A549 (cell line): ENCODE measurements around the gene ARFGEF3. TPM values are rescaled to one million over a fixed set of nuclear protein-coding genes. Genes with fewer than 3 reads are reported as not detected.
A peak's percentile ranks its signal among the peaks of the same experiment; 100 is the strongest.

Source experiments
- ATAC-seq, 2 experiments: fragments of 200-7000 bp in 1 of 2; fragments of >200 bp in 1 of 2; cut with Nextera tagmentation in 1 of 2; cut with Tn5 transposase in 1 of 2; 3 replicates each; pipeline versions ENCODE4 v1.8.0 to v1.9.1; 2018 to 2020; ENCODE audit warnings: mild to moderate bottlenecking in 1 of 2, moderate library complexity in 1 of 2
- CTCF ChIA-PET: fragments of 300-600 bp; sonication (Branson Sonifier 250); formaldehyde crosslinking; extraction: SDS; loops from one replicate; lab custom pipeline; 2021; ENCODE audit warnings: antibody characterized with exemption, inconsistent platforms; lab: Yijun Ruan, JAX
- POLR2A ChIA-PET: fragments of 350-600 bp; formaldehyde crosslinking; extraction: SDS; loops from one replicate; lab custom pipeline; 2021; ENCODE audit warnings: antibody characterized with exemption, inconsistent platforms; lab: Yijun Ruan, JAX
- DNase-seq, 2 experiments: peaks; one replicate each; pipeline versions ENCODE4 v3.0.0 to v3.0.0-alpha.2; 2011 to 2016; ENCODE audit warnings: low read depth in 1 of 2, low spot score in 1 of 2
- FAIRE-seq: peaks from 2 replicates; lab custom pipeline; 2011; peaks lifted over from hg19 to GRCh38; lab: Jason Lieb, UNC
- H3K27ac ChIP-seq, 2 experiments: fragments of >200 bp; sonication (Bioruptor Twin); formaldehyde crosslinking; 3 replicates each; pipeline ENCODE4 v1.5.1; 2016 to 2017
- H3K4me1 ChIP-seq: fragments of >200 bp; sonication (Bioruptor Twin); formaldehyde crosslinking; 3 replicates; pipeline ENCODE4 v1.6.1; 2016
- H3K4me2 ChIP-seq: fragments of >200 bp; sonication (Bioruptor Twin); formaldehyde crosslinking; 3 replicates; pipeline ENCODE4 v1.6.1; 2016
- H3K4me3 ChIP-seq: fragments of >200 bp; sonication (Bioruptor Twin); formaldehyde crosslinking; 3 replicates; pipeline ENCODE4 v1.5.1; 2016
- H3K9me3 ChIP-seq: fragments of >200 bp; sonication (Bioruptor Twin); formaldehyde crosslinking; 3 replicates; pipeline ENCODE4 v1.6.1; 2016
- CBX2 ChIP-seq: fragments of 200-600 bp; sonication (generic); IDR thresholded peaks from 2 replicates; pipeline ENCODE4 v1.6.1; 2016; ENCODE audit warnings: low read depth, mild to moderate bottlenecking, borderline replicate concordance
- CBX8 ChIP-seq: fragments of 200-600 bp; sonication (generic); IDR thresholded peaks from 2 replicates; pipeline ENCODE4 v1.6.1; 2016
- CTCF ChIP-seq: fragments of >200 bp; sonication (Bioruptor Twin); formaldehyde crosslinking; IDR thresholded peaks from 3 replicates; pipeline ENCODE4 v1.5.1; 2016
- EHF ChIP-seq: fragments of 250-450 bp; sonication (Bioruptor Pico); IDR thresholded peaks from 2 replicates; pipeline ENCODE4 v1.5.0; 2020; ENCODE audit warnings: mild to moderate bottlenecking
- EP300 ChIP-seq, 2 experiments: fragments of >200 bp; sonication (Bioruptor Twin); formaldehyde crosslinking; IDR thresholded peaks; 2 replicates in 1 of 2; 3 replicates in 1 of 2; pipeline ENCODE4 v1.6.1; 2016 to 2017
- GATA3 ChIP-seq: IDR thresholded peaks from 2 replicates; pipeline ENCODE4 v1.6.1; 2012; ENCODE audit warnings: borderline replicate concordance
- JUN ChIP-seq, 2 experiments: fragments of >200 bp; sonication (Bioruptor Twin); formaldehyde crosslinking; IDR thresholded peaks; 2 replicates in 1 of 2; 3 replicates in 1 of 2; pipeline ENCODE4 v1.6.1; 2016 to 2017
- MAX ChIP-seq: IDR thresholded peaks from 2 replicates; pipeline ENCODE4 v1.6.1; 2012
- RAD21 ChIP-seq, 2 experiments: fragments of >200 bp in 1 of 2; sonication (Bioruptor Twin) in 1 of 2; formaldehyde crosslinking in 1 of 2; IDR thresholded peaks in 1 of 2; conservative IDR thresholded peaks in 1 of 2; 2 replicates in 1 of 2; 3 replicates in 1 of 2; pipeline ENCODE4 v1.6.1; 2012 to 2018; ENCODE audit warnings: inconsistent platforms in 1 of 2
- RCOR1 ChIP-seq: fragments of 150-350 bp; IDR thresholded peaks from 2 replicates; pipeline ENCODE4 v1.6.1; 2014; ENCODE audit warnings: antibody characterized with exemption, low read length, low read depth
- SMC3 ChIP-seq: fragments of >200 bp; sonication (Bioruptor Twin); formaldehyde crosslinking; IDR thresholded peaks from 3 replicates; pipeline ENCODE4 v1.6.1; 2018; ENCODE audit warnings: inconsistent platforms
- SREBF2 ChIP-seq: fragments of 450-650 bp; IDR thresholded peaks from 2 replicates; pipeline ENCODE4 v1.6.1; 2014; ENCODE audit warnings: mild to moderate bottlenecking, moderate library complexity
- WGBS: methylation state at CpG from one replicate; pipeline ENCODE4 v1.1.6; 2017; ENCODE audit errors: missing lambda C conversion rate; 5-methylcytosine and 5-hydroxymethylcytosine counted together
- polyA plus RNA-seq, 4 experiments: library from polyadenylated mRNA; depleted of rRNA in 3 of 4; stranded (reverse); fragments of >200 nt; fragmentation: RNase III in 1 of 4; extraction: RNeasy Plus Mini Kit Qiagen cat#74134 plus additional on column Dnase treatment in 1 of 4; gene quantifications; 2 replicates in 3 of 4; 3 replicates in 1 of 4; pipeline ENCODE4 v1.2.3, GENCODE V29; 2011 to 2017
- TF ChIP-seq, protein P1 (sequence below): fragments of 200-600 bp; sonication (generic); IDR thresholded peaks from 2 replicates; pipeline ENCODE4 v1.6.1; 2016; ENCODE audit warnings: antibody characterized with exemption, mild to moderate bottlenecking, moderate library complexity
- TF ChIP-seq, protein P2 (sequence below): fragments of >200 bp; sonication (Bioruptor Twin); formaldehyde crosslinking; IDR thresholded peaks from 2 replicates; pipeline ENCODE4 v1.6.1; 2016
- TF ChIP-seq, protein P3 (sequence below): fragments of 250-450 bp; sonication (Bioruptor Pico); IDR thresholded peaks from 2 replicates; pipeline ENCODE4 v1.5.0; 2021; ENCODE audit warnings: mild to moderate bottlenecking, moderate library complexity, borderline replicate concordance

Gene ARFGEF3
- polyA plus RNA-seq, 2 of the 4 experiments (the other 2 are of a cell fraction) = 0.15 to 0.83 TPM

GRCh38 chr6:138115877-138116660, 45.7 kb upstream of the ARFGEF3 start:
- Histone ChIP-seq H3K4me2 (0 out of 3 replicates have a peak overlapping the region, but pooled peaks have one; percentile 1), H3K4me3 (no peak overlapping the region), H3K27ac (no peak overlapping the region)
- FAIRE-seq = no peak
- WGBS = 13% methylated on average over 13 of the region's 13 CpGs
- no peak for TF ChIP-seq RCOR1
- TF ChIP-seq, protein P1, sequence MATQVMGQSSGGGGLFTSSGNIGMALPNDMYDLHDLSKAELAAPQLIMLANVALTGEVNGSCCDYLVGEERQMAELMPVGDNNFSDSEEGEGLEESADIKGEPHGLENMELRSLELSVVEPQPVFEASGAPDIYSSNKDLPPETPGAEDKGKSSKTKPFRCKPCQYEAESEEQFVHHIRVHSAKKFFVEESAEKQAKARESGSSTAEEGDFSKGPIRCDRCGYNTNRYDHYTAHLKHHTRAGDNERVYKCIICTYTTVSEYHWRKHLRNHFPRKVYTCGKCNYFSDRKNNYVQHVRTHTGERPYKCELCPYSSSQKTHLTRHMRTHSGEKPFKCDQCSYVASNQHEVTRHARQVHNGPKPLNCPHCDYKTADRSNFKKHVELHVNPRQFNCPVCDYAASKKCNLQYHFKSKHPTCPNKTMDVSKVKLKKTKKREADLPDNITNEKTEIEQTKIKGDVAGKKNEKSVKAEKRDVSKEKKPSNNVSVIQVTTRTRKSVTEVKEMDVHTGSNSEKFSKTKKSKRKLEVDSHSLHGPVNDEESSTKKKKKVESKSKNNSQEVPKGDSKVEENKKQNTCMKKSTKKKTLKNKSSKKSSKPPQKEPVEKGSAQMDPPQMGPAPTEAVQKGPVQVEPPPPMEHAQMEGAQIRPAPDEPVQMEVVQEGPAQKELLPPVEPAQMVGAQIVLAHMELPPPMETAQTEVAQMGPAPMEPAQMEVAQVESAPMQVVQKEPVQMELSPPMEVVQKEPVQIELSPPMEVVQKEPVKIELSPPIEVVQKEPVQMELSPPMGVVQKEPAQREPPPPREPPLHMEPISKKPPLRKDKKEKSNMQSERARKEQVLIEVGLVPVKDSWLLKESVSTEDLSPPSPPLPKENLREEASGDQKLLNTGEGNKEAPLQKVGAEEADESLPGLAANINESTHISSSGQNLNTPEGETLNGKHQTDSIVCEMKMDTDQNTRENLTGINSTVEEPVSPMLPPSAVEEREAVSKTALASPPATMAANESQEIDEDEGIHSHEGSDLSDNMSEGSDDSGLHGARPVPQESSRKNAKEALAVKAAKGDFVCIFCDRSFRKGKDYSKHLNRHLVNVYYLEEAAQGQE = no peak
- TF ChIP-seq RAD21 (conservative IDR thresholded peaks at IDR 0.05 in 1 of 2, IDR thresholded peaks at IDR 0.05 in 1 of 2) = peak; percentile 84 to 87
- TF ChIP-seq EHF (CRISPR knock-in tag) = no peak
- no peak for TF ChIP-seq CBX8
- TF ChIP-seq JUN (IDR thresholded peaks at IDR 0.05) = no peak
- no peak for TF ChIP-seq MAX
- TF ChIP-seq SMC3 = peak; percentile 73
- TF ChIP-seq, protein P2, sequence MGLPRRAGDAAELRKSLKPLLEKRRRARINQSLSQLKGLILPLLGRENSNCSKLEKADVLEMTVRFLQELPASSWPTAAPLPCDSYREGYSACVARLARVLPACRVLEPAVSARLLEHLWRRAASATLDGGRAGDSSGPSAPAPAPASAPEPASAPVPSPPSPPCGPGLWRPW = no peak
- TF ChIP-seq CTCF = peak; percentile 77
- no peak for TF ChIP-seq SREBF2
- TF ChIP-seq EP300 (IDR thresholded peaks at IDR 0.05) = no peak
- TF ChIP-seq, all 56 proteins: peak for 3
- no peaks in the 10 kb centered on the region for H3K4me1 ChIP-seq
- ATAC-seq (peak; percentile 90 to 94), DNase-seq (peak; percentile 40 to 65)
- CTCF ChIA-PET = interaction anchor here (0.6 to 3.5 kb wide), 34 partner anchors 10 to 1252 kb away, joined by 3 to 44 read pairs (median 5); partner anchors contain the start of genes HEBP2 and REPS1
- POLR2A ChIA-PET = no interaction called here
- no peaks in the 10 kb centered on the region for H3K9me3 ChIP-seq

- Histone ChIP-seq H3K27ac (no peak overlapping the region), H3K4me3 (no peak overlapping the region), H3K4me1 (no peaks in the 10 kb centered on the region), H3K4me2 (no peak overlapping the region), H3K9me3 (no peaks in the 10 kb centered on the region)
- ChIA-PET POLR2A (no interaction called here), CTCF (interaction anchor here (0.6 to 3.5 kb wide), 21 partner anchors 9 to 1251 kb away, joined by 3 to 44 read pairs (median 5); partner anchors contain the start of genes HEBP2 and REPS1)
- DNase-seq = no peak
- ATAC-seq = no peak
- TF ChIP-seq, protein P3, sequence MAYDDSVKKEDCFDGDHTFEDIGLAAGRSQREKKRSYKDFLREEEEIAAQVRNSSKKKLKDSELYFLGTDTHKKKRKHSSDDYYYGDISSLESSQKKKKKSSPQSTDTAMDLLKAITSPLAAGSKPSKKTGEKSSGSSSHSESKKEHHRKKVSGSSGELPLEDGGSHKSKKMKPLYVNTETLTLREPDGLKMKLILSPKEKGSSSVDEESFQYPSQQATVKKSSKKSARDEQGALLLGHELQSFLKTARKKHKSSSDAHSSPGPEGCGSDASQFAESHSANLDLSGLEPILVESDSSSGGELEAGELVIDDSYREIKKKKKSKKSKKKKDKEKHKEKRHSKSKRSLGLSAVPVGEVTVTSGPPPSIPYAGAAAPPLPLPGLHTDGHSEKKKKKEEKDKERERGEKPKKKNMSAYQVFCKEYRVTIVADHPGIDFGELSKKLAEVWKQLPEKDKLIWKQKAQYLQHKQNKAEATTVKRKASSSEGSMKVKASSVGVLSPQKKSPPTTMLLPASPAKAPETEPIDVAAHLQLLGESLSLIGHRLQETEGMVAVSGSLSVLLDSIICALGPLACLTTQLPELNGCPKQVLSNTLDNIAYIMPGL = no peak
- TF ChIP-seq MAX = no peak
- TF ChIP-seq CBX2 = no peak
- no peak for TF ChIP-seq GATA3
- no peak for FAIRE-seq
- 56% methylated on average over 3 of the region's 3 CpGs for WGBS
Observed at GRCh38 chr6:138116661-138116999, 45.1 kb upstream of the ARFGEF3 start.
